Stimulated activated CD8-positive, alpha-beta memory T cell treated with anti-CD3 and anti-CD28 coated beads, Interleukin-15, amount 100 ng/mL, for 1 hour (primary cell): ENCODE data around the gene HIRA.
"Not testable (repeated sequence)": the region's sequence is repeated elsewhere in the genome, so short reads cannot be mapped to it uniquely, and the experiment has no call there.

Experiments used
- DNase-seq: peaks from one replicate; pipeline ENCODE4 v3.0.0-alpha.2; 2020; ENCODE audit warnings: low read depth

Gene HIRA

GRCh38 chr22:19330205-19330604, 101.3 kb downstream of the HIRA start:
- DNase-seq: not testable (repeated sequence)

GRCh38 chr22:19329454-19329853, 102.1 kb downstream of the HIRA start:
- DNase-seq: no peak

GRCh38 chr22:19325296-19325948, 106.1 kb downstream of the HIRA start:
- DNase-seq: no peak

- DNase-seq: not testable (repeated sequence)
Measured at GRCh38 chr22:19323420-19323819, 108.1 kb downstream of the HIRA start.

GRCh38 chr22:19321757-19322156, 109.8 kb downstream of the HIRA start:
- no peak for DNase-seq

GRCh38 chr22:19320136-19320535, 111.4 kb downstream of the HIRA start:
- DNase-seq: not testable (repeated sequence)

GRCh38 chr22:19319281-19319680, 112.3 kb downstream of the HIRA start:
- no peak for DNase-seq

- no peak for DNase-seq
Measured at GRCh38 chr22:19317865-19318264, 113.7 kb downstream of the HIRA start.

- DNase-seq: no peak
Measured at GRCh38 chr22:19307872-19308271, 123.7 kb downstream of the HIRA start.

- not testable (repeated sequence) for DNase-seq
Measured at GRCh38 chr22:19306535-19306934, 125.0 kb downstream of the HIRA start.

- DNase-seq: no peak
Measured at GRCh38 chr22:19304547-19304946, 127.0 kb downstream of the HIRA start.

- no peak for DNase-seq
Measured at GRCh38 chr22:19303785-19304184, 127.7 kb downstream of the HIRA start.

- DNase-seq: no peak
Measured at GRCh38 chr22:19295733-19296132, 135.8 kb downstream of the HIRA start.

GRCh38 chr22:19292458-19293230, 138.9 kb downstream of the HIRA start:
- no peak for DNase-seq

- DNase-seq: peak; percentile 34
Measured at GRCh38 chr22:19291580-19292457, 139.7 kb downstream of the HIRA start, which contains the start of gene CLTCL1. Gene CLTCL1 (minus strand): TSS chr22:19291719. CDS start chr22:19291641, 78 bp downstream.

GRCh38 chr22:19291218-19291579, 140.3 kb downstream of the HIRA start:
- DNase-seq: no peak

GRCh38 chr22:19290400-19291217, 140.9 kb downstream of the HIRA start:
- no peak for DNase-seq

GRCh38 chr22:19289475-19290161, 141.9 kb downstream of the HIRA start:
- DNase-seq: no peak

- no peak for DNase-seq
Measured at GRCh38 chr22:19287889-19288288, 143.6 kb downstream of the HIRA start.

GRCh38 chr22:19287076-19287707, 144.3 kb downstream of the HIRA start:
- no peak for DNase-seq

GRCh38 chr22:19285831-19286230, 145.7 kb downstream of the HIRA start:
- DNase-seq: no peak
